Measurements from ENCODE around the gene SPTB. TPM values are rescaled to one million over a fixed set of nuclear protein-coding genes. Genes with fewer than 3 reads are reported as not detected.

The SPTB gene
- total RNA-seq, 1 experiment from 2014 or later, result 2.3 TPM

DNA sequence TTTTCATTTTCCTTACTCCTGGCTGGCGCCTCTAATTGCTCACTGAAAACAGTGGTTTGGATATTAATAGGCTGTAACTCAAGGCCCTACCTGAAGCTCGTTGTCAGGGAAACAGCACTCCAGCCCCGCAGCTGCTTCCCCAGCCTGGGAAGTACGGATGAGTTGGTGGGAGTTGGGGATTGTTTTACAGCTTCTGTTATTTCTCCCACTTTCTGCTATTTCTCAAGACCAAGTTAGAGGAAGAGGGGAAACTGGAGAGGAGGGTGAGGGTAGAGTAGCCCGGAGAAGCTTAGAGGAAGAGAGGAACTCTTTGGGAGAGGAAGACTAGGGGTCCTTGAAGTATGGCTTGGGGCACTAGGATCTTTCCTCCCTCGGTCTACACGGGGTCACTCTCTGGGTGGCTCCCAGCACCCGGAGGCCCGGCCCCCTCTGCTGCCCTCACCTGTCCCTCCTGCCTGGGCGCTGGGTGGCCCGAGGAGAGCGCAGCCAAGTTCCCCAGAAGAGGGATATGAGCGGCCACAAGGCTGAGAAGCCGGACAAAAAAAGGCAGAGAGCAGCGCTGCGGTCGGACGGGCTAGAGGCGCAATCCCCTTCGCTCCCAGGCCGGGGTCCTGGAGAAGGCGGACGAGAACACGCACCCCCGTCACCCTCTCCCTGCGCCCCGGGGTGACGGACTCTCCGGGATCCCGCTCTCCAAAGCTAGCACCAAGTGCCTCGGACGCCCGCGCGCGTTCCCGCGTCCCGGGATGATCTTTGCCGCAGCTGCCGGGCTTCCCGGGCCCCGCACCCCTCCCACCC lies 671 bp downstream of the SPTB start:
- Mint-ChIP-seq H3K36me3 (ENCODE audit: insufficient read depth in 1 of 3, low read depth in 3 of 3) (no peaks in the 10 kb centered on the region), H3K27ac (no peak overlapping the region), H3K4me1 (peaks cover 16 to 17% of the 10 kb centered on the region in 2 experiments), H3K9me3 (no peaks in the 10 kb centered on the region), H3K27me3 (ENCODE audit: low read depth) (peaks cover 82% of the 10 kb centered on the region), H3K4me3 (peak overlapping the region; percentile 78 to 79)
- Histone ChIP-seq H4K5ac (ENCODE audit: insufficient read length, low read depth, low read length) (no peak overlapping the region), H3K4me1 (ENCODE audit: insufficient read depth, low read length) (no peaks in the 10 kb centered on the region), H2AFZ (ENCODE audit: low read length) (no peak overlapping the region), H2BK120ac (ENCODE audit: low read depth, low read length, poor library complexity, severe bottlenecking) (no peak overlapping the region), H3K14ac (ENCODE audit: insufficient read depth, low read length) (no peak overlapping the region), H3K23ac (ENCODE audit: insufficient read length, low read depth, low read length) (no peak overlapping the region), H2AK5ac (ENCODE audit: insufficient read length, low read length) (no peak overlapping the region), H3K18ac (ENCODE audit: insufficient read length, low read depth, low read length) (no peak overlapping the region), H2BK15ac (ENCODE audit: low read depth, low read length) (no peak overlapping the region), H2BK20ac (ENCODE audit: low read depth, low read length, poor library complexity, severe bottlenecking) (no peak overlapping the region), H3K4me2 (ENCODE audit: insufficient read depth, insufficient read length, low read length) (peak overlapping the region; percentile 76), H3K9ac (ENCODE audit: extremely low read depth, insufficient read length, low read length) (no peak overlapping the region), H3K56ac (ENCODE audit: insufficient read length, low read depth, low read length) (no peak overlapping the region), H2BK12ac (ENCODE audit: insufficient read length, low read depth, low read length) (no peak overlapping the region), H3K27ac (ENCODE audit: insufficient read length, low read depth, low read length) (no peak overlapping the region), H4K20me1 (ENCODE audit: control insufficient read depth, insufficient read depth, insufficient read length) (no peaks in the 10 kb centered on the region), H3K79me1 (ENCODE audit: insufficient read depth, low read depth, low read length, poor library complexity, severe bottlenecking) (no peaks in the 10 kb centered on the region), H2BK5ac (ENCODE audit: insufficient read length, low read length) (no peak overlapping the region), H3K27me3 (ENCODE audit: insufficient read depth, low read length) (peaks cover 14% of the 10 kb centered on the region; the same call in 1 of the 2 replicates), H3K4ac (ENCODE audit: low read depth, low read length) (no peak overlapping the region), H3K23me2 (ENCODE audit: insufficient read length, low read depth, low read length, poor library complexity, severe bottlenecking) (peaks cover 6% of the 10 kb centered on the region), H4K91ac (ENCODE audit: insufficient read length, low read depth, low read length) (no peak overlapping the region), H4K8ac (replicated peaks; ENCODE audit: insufficient read length, low read depth, low read length) (no peak overlapping the region), H3K9me3 (ENCODE audit: control insufficient read depth, low read depth, low read length) (no peaks in the 10 kb centered on the region), H3K79me2 (ENCODE audit: insufficient read depth, low read length) (no peaks in the 10 kb centered on the region), H3T11ph (ENCODE audit: low read length) (no peak overlapping the region)
- no CpG with 5 or more reads among the region's 43 CpGs for WGBS (ENCODE audit: extremely low coverage, insufficient read length, low lambda C conversion rate)
- TF ChIP-seq, protein P1, sequence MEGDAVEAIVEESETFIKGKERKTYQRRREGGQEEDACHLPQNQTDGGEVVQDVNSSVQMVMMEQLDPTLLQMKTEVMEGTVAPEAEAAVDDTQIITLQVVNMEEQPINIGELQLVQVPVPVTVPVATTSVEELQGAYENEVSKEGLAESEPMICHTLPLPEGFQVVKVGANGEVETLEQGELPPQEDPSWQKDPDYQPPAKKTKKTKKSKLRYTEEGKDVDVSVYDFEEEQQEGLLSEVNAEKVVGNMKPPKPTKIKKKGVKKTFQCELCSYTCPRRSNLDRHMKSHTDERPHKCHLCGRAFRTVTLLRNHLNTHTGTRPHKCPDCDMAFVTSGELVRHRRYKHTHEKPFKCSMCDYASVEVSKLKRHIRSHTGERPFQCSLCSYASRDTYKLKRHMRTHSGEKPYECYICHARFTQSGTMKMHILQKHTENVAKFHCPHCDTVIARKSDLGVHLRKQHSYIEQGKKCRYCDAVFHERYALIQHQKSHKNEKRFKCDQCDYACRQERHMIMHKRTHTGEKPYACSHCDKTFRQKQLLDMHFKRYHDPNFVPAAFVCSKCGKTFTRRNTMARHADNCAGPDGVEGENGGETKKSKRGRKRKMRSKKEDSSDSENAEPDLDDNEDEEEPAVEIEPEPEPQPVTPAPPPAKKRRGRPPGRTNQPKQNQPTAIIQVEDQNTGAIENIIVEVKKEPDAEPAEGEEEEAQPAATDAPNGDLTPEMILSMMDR (conservative IDR thresholded peaks at IDR 0.05), result no peak
- DNase-seq, result peak; percentile 40
